IgD-negative memory B cell (primary cell): ENCODE data around the gene C11orf71. TPM values are rescaled to one million over a fixed set of nuclear protein-coding genes. Genes with fewer than 3 reads are reported as not detected.

Experiments
- H3K27ac Mint-ChIP-seq, 3 donors: one replicate each; pipeline ENCODE4 v1.8.0; 2020 to 2022; ENCODE audit warnings: mild to moderate bottlenecking in 3 of 3, mixed read lengths in 3 of 3, moderate library complexity in 1 of 3
- H3K27me3 Mint-ChIP-seq: one replicate; pipeline ENCODE4 v1.8.0; 2021; ENCODE audit warnings: mixed read lengths
- H3K36me3 Mint-ChIP-seq: one replicate; pipeline ENCODE4 v1.8.0; 2020; ENCODE audit warnings: mild to moderate bottlenecking, mixed read lengths
- H3K4me1 Mint-ChIP-seq, 3 donors: one replicate each; pipeline ENCODE4 v1.8.0; 2020 to 2022; ENCODE audit warnings: mixed read lengths in 3 of 3, mild to moderate bottlenecking in 1 of 3
- H3K4me3 Mint-ChIP-seq, 4 donors: one replicate each; pipeline ENCODE4 v1.8.0; 2020 to 2022; ENCODE audit warnings: mild to moderate bottlenecking in 4 of 4, mixed read lengths in 4 of 4, moderate library complexity in 3 of 4
- H3K9me3 Mint-ChIP-seq, 3 donors: one replicate each; pipeline ENCODE4 v1.8.0; 2020 to 2021; ENCODE audit warnings: mixed read lengths in 3 of 3, mild to moderate bottlenecking in 1 of 3
- polyA plus RNA-seq: library from polyadenylated mRNA; unstranded; fragments of 300-500 nt; fragmentation: Illumina TruSeq; gene quantifications from one replicate; pipeline ENCODE4 v1.2.3, GENCODE V29; 2021

Gene C11orf71
- polyA plus RNA-seq, 1 donor from 2014 or later = 9.0 TPM

DNA sequence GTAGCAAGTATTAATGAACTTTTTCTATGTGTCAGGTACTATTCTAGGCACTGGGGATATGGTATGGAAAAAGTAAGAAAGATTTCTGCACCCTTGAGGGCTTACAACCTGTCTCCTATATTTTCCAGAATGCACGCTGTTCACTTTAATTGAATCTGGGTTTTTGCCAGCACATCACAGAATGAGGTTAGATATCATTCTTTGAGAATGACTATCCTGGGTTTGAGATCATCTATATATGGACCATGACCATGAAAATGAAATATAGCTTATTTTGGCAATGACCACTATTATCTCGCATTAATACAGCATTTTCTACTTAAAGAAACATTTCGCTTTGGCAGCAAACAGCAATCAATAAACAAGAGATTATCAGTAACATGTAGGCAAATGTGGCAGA is 46.9 kb downstream of the C11orf71 start:
- Mint-ChIP-seq H3K27ac (no peak overlapping the region), H3K27me3 (no peaks in the 10 kb centered on the region), H3K4me1 (no peaks in the 10 kb centered on the region), H3K36me3 (no peaks in the 10 kb centered on the region), H3K4me3 (no peak overlapping the region), H3K9me3 (no peaks in the 10 kb centered on the region)

DNA sequence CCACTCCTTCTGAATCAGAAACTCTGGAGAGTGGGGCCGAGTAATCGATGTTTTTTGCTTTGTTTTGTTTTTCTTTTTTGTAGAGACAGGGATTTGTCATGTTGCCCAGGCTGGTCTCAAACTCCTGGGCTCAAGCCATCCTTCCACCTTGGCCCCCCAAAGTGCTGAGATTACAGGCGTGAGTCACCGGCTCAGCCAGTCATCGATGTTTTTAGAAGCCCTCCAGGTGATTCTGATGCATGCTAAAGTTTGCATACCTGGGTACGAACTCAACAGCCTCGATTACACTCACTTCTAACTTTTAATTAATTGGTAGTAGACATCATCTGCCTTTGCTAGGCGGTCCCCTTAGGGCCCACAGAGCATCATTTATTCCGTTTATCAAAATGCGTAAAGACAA is 50.3 kb downstream of the C11orf71 start:
- no peaks in the 10 kb centered on the region for H3K9me3 Mint-ChIP-seq
- H3K36me3 Mint-ChIP-seq = no peaks in the 10 kb centered on the region
- H3K27ac Mint-ChIP-seq = no peak overlapping the region
- no peak overlapping the region for H3K4me3 Mint-ChIP-seq
- H3K4me1 Mint-ChIP-seq = peaks cover 0 to 3% (median 0%) of the 10 kb centered on the region in 3 donors
- no peaks in the 10 kb centered on the region for H3K27me3 Mint-ChIP-seq

Other genes starting within 250 kb of the C11orf71 start
- gene NNMT, start 104.1 kb downstream of the C11orf71 start, polyA plus RNA-seq = not detected
- 34.9 TPM for gene RBM7, start 155 bp upstream of the C11orf71 start, polyA plus RNA-seq
- 34.0 TPM for gene REXO2, start 39.0 kb upstream of the C11orf71 start, polyA plus RNA-seq
- gene NXPE1, start 159.4 kb upstream of the C11orf71 start, polyA plus RNA-seq = not detected
- not detected for gene NXPE4, start 195.3 kb upstream of the C11orf71 start, polyA plus RNA-seq